Endometrium (tissue), 2 donors: ENCODE results near the gene BDP1.
"Not testable (repeated sequence)": the region's sequence is repeated elsewhere in the genome, so short reads cannot be mapped to it uniquely, and the experiment has no call there.

Experiments
- FAIRE-seq: peaks from 2 replicates; lab custom pipeline; 2012; peaks lifted over from hg19 to GRCh38; lab: Jason Lieb, UNC
- donor health status: control.
- donor health status: control.

Gene BDP1

DNA sequence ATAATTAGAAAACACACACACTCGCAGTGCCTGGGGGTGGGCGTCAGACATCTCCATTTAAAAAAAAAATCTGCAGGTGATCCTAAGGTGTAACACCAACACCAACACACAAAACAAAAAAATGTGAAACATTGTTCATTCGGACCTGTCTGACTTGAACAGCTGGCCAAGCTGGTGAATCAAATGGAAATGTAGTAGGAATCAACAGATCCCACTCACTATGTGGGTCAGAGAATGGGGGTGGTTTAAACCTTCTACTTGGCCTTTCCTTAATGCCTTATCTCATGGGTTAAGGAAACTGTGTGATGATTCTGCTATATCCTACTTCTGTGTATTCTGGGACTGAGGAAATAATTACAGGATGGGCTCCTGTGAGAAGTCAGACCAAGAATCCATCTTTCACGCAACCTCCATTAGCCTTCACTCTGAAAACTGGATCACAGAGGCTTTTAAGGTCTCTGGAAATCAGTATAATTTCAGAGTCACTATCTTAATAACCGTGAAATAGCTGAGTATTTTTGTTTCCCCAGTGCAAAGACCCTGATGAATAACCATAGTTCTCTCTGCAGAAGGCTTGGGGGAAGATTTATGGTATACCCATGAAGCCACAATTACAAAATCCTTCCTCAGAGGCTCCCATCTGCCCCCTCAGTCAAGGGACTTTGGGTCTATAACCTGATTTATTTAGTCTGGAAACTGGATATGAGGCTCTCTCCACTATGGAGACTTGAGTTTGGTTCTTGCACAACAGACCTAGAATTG, 114.5 kb downstream of the BDP1 start:
- no peak for FAIRE-seq

DNA sequence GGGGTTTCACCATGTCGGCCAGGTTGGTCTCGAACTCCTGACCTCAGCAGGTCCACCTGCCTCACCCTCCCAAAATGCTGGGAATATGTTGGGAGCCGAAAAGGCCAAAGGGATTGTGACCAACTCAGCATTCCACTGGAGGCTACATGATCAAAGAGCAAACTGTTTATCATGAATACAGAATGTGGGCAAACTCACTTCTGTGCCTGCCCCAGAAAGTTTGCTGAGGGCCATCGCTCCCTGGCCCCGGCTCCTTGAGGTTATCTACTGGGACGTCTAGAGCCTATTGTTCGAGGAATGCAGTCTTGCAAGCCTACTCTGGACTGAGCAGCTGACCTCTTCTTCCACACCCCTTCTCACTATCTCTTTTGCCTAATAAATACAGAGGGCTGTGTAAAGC, 116.4 kb downstream of the BDP1 start:
- not testable (repeated sequence) for FAIRE-seq

DNA sequence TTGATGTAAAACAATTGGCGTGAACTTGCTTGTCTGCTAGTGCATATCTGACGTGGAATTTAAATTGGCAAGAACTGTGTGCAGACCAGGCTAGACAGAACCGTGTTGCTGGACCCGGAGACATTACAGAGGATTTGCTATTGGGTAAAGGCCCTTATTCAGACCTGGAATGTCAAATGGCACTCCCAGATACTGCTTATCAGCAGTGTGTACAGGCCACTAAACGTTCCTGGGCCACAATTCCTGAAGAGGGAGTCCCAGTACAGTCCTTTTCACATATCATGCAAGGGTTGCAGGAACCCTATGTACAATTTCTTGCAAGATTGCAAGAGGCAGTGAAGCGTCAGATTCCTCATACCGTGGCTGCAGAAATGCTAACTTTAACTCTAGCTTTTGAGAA, 118.1 kb downstream of the BDP1 start:
- FAIRE-seq = no peak

DNA sequence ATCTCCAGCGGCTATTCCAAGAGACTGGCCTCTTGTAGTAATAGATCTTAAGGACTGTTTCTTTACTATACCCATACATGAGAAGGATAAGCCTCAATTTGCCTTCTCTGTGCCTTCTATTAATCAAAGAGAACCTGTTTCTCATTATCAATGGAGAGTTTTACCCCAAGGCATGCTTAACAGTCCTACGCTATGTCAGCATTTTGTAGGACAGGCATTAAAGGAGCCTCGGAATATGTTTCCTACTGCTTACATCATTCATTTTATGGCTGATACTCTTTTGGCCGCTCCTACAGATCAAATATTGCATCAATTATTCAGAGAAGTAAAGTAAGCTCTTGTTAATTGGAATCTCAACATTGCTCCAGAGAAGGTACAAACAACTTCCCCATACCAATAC, 120.1 kb downstream of the BDP1 start:
- not testable (repeated sequence) for FAIRE-seq

DNA sequence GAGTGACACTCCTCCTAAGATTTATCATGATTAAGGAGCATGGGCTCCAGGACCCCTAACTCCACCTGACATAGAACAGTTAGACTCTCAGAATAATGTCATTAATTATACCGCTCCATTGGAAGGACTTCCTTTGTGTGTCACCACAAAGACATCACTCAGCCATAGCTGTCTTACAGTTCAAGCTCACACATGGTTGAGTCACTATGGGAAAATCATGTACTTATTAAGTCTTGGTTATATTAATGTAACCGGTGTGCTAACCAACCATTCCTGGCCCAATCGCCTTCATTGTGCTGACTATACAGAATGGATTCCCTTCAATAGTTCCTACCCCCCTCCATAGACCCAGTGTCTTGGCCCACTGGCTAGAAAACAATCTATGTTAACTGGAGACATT, 120.8 kb downstream of the BDP1 start:
- FAIRE-seq = no peak

DNA sequence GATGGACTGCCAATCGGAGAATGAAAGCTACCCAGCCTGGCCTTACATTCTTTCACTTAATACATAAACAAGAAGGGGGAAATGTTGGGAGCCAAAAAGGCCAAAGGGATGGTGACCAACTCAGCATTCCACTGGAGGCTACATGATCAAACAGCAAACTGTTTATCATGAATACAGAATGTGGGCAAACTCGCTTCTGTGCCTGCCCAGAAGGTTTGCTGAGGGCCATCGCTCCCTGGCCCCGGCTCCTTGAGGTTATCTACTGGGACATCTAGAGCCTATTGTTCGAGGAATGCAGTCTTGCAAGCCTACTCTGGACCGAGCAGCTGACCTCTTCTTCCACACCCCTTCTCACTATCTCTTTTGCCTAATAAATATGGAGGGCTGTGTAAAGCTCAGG, 122.4 kb downstream of the BDP1 start:
- not testable (repeated sequence) for FAIRE-seq

DNA sequence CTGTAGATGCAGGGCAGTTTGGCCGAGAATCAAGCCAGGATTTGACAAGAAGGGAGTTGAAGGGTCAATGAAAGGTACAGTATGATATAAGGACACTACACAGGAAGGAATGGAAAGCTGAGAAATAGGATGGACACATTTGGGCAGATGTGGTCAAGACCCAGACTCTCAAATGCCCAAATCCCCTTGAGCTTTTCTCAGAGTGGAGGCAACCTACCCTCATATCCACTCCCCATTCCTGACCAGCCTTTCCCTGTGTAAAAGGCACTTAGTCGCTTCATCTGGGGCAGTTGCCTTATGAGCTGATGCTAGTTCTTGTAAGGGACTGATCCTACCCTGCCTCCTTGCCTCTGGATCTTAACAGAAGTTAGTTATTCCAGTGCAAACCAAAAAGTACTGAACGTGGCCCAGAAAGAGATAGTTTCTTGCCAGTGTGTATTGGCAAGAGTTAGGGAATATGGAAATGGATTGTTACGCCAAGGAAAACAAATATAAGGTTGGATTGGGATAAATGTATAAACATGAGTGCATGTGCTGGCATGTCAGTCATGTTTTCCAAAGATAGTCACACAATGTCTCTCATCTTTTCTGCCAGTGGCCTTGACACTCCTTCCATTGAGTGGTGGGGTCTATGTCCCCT, 127.6 kb downstream of the BDP1 start:
- no peak for FAIRE-seq

DNA sequence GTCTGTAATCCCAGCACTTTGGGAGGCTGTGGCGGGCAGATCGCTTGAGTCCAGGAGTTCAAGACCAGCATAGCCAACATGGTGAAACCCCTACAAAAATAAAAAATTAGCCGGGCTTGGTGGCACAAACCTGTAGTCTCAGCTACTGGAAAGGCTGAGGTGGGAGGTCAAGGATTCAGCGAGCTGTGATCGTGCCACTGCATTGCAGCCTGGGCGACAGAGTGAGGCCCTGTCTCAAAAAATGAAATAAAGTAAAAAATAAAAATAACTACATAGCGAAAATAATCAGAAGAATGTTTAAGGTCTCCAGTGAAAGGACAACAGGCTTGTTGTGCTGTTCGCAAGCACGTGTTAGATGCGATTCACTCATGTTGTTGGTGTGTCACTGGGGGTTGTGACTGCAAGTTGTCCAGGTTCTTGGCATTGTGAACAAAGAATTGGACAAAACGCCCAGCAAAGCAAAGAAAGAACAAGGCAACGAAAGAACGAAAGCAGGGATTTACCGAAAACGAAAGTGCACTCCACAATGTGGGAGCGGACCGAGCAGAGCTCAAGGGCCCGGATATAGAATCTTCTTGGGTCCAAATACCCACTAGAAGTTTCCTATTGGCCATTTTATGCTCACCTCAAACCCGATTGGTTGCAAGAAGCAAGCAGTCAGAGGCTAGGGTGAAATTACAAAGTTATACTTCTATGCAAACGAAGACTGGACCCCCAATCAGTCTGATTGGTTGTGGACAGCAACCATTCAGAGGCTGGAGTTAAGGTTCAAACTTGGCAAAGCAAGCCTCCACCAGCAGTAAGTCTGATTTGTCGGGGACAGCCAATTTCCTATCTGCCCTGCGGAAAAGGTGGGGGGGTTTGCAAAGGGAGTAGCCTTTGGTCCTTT, 130.8 kb downstream of the BDP1 start:
- FAIRE-seq = no peak

DNA sequence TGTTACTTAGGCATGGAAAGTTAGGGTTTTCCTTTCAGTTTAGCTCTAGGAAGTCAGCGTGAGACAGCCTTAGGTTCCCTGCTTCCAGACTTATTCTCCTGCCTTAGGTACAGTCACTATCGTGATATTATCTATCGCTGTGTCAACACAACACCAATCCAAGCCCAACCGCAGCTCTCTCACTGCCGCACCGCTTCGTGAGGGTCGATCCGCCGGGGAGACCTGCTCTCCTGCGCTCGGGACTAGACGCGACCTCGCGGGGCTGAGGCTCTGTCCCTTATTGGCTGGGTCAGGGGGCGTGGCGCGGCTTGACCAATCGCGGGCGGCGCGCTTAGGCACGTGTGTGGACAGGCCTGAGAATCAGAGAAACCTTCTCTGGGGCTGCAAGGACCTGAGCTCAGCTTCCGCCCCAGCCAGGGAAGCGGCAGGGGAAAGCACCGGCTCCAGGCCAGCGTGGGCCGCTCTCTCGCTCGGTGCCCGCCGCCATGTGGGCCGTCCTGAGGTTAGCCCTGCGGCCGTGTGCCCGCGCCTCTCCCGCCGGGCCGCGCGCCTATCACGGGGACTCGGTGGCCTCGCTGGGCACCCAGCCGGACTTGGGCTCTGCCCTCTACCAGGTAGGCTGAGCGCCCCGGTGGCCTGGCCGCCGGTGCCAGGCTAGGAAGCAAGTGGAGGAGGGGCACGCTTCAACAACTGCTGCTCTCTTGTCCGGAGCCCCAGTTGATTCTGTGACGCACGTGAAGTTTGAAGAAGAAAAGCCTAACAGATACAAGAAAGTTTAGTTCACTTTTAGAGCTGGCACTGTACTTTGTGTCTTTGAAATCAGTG, 131.7 kb downstream of the BDP1 start, which contains the start of gene MCCC2:
TSS of gene MCCC2 (plus strand) at position 400 of the 825 bp plus-strand sequence. CDS start at position 486, 86 bp downstream.
- no peak for FAIRE-seq

DNA sequence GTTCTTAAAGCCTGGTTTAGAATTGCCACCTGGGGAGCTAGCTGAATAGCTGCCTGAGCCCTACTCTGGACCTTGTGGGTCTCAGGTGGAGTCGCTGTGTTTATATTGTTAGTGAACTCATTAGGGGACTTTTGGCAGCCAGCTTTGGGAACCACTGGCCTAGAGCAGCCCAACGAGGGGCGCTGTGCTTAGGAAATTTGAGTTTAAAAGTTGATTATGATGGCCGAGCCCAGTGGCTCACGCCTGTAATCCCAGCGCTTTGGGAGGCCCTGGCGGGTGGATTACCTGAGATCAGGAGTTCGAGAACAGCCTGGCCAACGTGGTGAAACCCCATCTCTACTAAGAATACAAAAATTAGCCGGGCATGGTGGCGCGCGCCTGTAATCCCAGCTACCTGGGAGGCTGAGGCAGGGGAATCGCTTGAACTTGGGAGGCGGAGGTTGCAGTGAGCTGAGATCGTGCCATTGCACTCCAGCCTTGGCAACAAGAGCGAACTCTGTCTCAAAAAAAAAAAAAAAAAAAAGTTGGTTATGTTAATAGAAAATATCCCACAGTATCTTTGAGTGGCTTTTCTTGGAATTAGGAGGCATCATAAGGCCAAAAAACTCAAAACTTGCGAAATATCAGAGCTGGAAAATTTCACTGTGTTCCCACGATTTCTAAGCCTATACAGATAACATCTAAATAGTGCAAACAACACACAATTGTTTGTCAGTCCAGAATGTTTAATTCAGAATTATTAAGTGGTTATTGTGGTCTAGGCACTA, 132.5 kb downstream of the BDP1 start:
- FAIRE-seq = no peak

DNA sequence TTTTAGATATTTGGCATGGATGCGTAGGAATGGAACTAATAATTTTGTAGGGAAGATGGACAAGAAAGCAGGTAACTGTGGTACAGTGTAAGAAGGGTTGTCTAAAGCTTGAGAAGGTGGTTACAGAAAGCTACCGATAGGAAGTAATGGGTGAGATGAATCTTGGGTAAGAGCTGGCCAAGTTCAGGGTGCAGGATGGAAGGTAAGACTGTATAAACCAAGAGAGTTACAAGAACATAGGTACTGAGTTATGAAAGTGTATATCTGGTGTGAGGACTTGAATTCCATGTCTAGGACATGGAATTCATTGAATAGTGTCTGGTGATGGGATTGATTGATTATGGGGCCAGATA, 133.1 kb downstream of the BDP1 start:
- FAIRE-seq = no peak

DNA sequence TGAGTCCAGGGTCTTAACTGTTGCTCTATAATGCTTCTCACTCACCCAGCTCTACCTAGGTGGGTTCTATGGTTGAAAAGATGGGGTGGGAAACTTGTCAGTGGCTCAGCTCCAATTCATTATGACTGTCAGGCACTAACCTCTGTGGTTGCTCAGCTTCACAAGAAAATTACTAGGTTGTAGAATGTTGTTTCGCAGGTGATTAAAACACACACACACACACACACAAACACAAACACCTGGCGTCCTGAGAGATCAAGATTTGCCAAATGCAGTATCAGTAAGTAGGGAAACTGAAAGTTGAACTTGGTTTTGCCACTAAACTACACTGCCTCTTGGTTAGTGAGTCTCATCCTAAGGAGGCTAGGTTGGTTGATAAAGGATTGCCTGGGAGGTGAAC, 134.5 kb downstream of the BDP1 start:
- no peak for FAIRE-seq

DNA sequence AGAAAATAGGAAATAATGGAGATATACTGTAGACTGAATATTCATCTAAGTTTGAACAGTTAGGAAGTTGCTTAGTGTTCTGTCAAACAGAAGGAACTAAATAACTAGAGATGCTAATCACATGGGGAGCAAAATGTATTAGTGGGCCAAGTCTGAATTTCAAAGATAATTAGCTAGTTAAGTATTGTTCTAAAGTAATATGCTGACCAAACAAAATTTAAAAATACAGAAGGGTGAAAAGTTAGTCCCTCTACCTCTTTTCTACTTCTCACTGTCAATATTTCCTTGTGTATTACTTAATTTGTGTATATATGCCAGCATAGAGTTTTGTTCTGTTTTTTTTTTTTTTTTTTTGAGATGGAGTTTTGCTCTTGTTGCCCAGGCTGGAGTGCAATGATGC, 135.6 kb downstream of the BDP1 start:
- FAIRE-seq = no peak

DNA sequence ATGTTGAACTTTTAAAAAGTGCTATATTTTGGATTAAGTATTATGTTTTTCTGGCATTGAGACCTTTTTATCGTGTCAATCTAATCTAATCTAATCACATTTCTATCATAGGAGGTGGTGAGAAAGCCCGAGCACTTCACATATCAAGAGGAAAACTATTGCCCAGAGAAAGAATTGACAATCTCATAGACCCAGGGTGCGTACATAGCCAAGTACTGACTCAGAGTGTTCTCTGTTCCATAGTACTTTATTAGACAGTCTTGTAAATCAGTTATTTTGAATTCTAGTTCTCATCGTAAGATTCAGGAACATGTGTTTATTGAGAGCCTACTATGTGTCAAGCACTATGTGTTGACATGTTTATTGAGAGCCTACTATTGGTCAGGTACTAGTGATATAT, 140.7 kb downstream of the BDP1 start:
- no peak for FAIRE-seq

DNA sequence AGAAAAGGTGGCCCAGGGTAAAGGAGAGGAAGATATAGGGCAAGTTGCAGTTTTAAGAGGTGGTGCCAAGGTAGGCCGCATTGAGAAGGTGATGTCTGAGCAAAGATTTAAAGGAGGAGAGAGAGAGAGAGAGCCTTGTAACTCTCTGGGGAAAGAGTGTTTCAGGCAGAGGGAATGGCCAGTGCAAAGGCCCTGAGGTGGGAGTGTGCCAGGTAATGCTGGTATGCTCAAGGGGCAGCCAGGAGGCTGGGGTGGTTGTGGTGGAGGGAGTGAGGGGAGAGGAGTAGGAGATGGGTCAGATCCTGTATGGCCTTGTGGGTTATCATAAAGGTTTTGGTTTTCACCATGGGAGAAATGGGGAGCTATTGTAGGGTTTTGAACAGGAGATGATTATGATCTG, 141.6 kb downstream of the BDP1 start:
- FAIRE-seq = no peak

DNA sequence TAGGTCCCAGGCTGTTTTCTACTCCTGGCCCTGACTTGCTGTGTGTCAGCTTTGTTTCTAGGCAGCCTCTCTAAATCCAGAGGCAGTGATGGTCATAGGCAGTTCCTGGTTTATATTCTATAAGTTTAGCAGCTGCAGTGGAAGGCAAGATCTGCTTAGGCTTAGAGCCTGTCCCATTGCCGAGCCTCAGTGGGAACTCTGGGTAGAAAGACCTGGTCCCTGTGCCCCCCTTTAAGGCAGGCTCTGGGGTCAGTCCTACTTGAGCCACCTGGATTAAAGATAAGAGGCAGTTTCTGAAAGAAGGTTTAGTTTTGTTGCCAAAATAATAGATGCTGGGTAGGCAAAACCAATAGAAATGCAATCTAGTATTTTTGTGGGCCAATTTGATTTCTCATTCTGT, 145.3 kb downstream of the BDP1 start:
- FAIRE-seq = no peak

DNA sequence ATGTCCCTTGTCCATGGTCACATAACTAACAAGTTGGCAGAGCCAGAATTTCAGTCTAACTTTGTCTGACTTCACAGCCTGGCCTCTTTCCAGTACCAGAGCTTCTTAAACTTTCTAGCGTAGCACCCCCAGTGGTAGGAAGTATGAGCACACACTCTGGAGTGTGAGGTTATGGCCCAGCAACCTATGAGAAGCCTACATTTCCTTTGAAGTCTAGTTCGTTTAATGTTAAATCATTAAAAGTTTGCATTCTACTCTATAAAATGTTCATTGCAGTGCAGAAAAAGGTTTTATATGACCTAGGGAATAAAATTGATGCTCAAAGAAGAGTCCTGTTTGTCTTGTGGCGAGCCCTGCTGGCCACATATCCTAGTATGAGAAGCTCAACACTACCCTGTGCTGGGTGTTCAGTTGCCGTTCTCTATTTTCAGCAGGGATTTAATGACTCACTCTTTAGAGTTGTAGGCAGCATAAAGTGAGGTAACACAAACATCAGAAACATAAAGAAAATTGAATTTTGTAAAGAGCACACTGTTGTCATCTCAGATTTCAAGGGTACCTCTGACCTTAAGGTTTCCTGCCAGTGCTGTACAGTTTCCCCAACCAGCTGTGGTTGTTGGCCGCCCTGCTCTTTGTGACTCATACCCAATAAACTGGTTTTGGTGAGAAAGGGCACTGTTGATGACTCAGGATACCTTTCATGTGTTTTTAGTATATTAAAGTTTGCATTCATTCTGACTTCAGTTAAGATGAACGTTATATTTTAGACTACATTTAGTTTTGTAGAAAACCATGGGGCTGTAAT, 146.0 kb downstream of the BDP1 start:
- FAIRE-seq = peak; percentile 4

DNA sequence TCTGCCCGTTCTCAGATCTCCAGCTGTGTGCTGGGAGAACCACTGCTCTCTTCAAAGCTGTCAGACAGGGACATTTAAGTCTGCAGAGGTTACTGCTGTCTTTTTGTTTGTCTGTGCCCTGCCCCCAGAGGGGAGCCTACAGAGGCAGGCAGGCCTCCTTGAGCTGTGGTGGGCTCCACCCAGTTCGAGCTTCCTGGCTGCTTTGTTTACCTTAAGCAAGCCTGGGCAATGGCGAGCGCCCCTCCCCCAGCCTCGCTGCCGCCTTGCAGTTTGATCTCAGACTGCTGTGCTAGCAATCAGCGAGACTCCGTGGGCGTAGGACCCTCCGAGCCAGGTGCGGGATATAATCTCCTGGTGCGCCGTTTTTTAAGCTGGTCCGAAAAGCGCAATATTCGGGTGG, 154.5 kb downstream of the BDP1 start:
- FAIRE-seq = not testable (repeated sequence)

DNA sequence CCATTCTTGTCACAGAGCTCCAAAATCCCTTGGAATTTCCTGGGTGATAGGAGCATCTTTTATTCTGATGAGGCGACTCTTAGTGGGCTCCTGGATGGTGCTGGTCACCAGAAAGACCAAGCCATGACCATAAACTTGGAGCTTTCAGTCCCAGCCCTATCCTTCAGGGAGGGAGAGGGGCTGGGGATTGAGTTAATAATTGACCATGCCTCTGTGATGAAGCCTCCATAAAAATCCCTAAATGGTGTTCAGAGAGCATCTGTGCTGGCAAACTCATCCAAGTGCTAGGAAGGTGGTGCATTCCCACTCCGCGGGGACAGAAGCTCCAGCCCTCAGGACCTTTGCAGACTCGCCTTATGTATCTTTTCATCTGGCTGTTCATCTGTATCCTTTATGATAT, 160.4 kb downstream of the BDP1 start:
- FAIRE-seq = no peak
